IPS-NIHi7 (cell line): ENCODE data around the gene IL12RB1.
"Not testable (repeated sequence)": the region's sequence is repeated elsewhere in the genome, so short reads cannot be mapped to it uniquely, and the experiment has no call there.

Experiments used
- DNase-seq: peaks from one replicate; pipeline ENCODE4 v3.0.0; 2012; ENCODE audit warnings: mixed read lengths; ENCODE audit errors: extremely low spot score

IL12RB1 gene

GRCh38 chr19:18046059-18046718 is 40.5 kb downstream of the IL12RB1 start:
- DNase-seq: no peak

- DNase-seq: no peak
Measured at GRCh38 chr19:18045307-18046050, 41.3 kb downstream of the IL12RB1 start.

GRCh38 chr19:18044825-18045304 is 41.9 kb downstream of the IL12RB1 start:
- peak; percentile 60 for DNase-seq

- no peak for DNase-seq
Measured at GRCh38 chr19:18043676-18044075, 43.1 kb downstream of the IL12RB1 start.

- no peak for DNase-seq
Measured at GRCh38 chr19:18041054-18041453, 45.7 kb downstream of the IL12RB1 start.

- not testable (repeated sequence) for DNase-seq
Measured at GRCh38 chr19:18032102-18032501, 54.6 kb downstream of the IL12RB1 start.

GRCh38 chr19:18031401-18031800 is 55.3 kb downstream of the IL12RB1 start:
- not testable (repeated sequence) for DNase-seq

- no peak for DNase-seq
Measured at GRCh38 chr19:18029617-18030338, 57.0 kb downstream of the IL12RB1 start.

GRCh38 chr19:18027151-18027550 is 59.6 kb downstream of the IL12RB1 start:
- no peak for DNase-seq

GRCh38 chr19:18023622-18024251 is 63.0 kb downstream of the IL12RB1 start:
- DNase-seq: no peak

GRCh38 chr19:18021121-18021755 is 65.5 kb downstream of the IL12RB1 start:
- DNase-seq: no peak

GRCh38 chr19:18020212-18021085 is 66.3 kb downstream of the IL12RB1 start:
- DNase-seq: no peak

- DNase-seq: no peak
Measured at GRCh38 chr19:18017275-18018083, 69.3 kb downstream of the IL12RB1 start.

GRCh38 chr19:18016209-18016910 is 70.4 kb downstream of the IL12RB1 start:
- DNase-seq: no peak

- DNase-seq: no peak
Measured at GRCh38 chr19:18014197-18014596, 72.5 kb downstream of the IL12RB1 start.

GRCh38 chr19:18013210-18014111 is 73.3 kb downstream of the IL12RB1 start:
- no peak for DNase-seq

GRCh38 chr19:18010149-18010548 is 76.6 kb downstream of the IL12RB1 start:
- no peak for DNase-seq
